ENCODE data around the gene MRPS7.

DNA sequence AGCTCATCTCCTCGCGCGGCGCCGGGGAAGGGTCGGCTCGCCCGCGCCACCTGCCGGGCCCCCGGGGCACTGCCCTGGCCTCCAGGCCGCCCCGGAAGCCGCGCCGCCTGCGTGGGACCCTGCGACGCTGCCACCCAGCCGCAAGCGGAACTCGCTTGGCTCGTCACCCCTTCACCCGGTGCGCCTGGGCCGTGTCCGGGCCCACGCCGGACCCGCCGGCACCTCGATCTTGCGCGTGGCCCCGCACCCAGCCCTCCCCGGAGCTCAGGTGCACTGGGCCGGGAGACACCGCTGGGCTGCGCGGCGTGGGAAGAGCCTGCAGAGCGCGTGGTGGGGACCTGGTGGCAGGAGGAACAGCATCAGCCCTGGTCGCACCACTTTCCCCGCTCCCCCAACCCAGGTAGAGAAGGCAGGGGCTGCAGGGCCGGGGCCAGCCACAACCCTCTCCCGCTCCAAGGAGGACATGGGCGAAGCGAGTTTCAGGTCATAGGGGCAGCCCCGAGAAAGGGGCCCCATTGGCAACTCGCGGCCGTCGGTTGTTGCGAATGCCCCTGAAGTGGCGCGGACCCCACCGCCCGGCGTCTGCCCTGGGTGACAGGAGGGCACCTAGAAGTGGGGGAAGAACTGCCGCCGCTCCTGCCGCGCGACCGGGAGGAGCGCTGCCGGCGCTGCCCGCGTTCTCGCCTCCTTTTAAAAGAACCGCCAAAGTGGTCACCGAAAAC is 9.7 kb downstream of the MRPS7 start:
- TF ChIP-seq, protein P1, sequence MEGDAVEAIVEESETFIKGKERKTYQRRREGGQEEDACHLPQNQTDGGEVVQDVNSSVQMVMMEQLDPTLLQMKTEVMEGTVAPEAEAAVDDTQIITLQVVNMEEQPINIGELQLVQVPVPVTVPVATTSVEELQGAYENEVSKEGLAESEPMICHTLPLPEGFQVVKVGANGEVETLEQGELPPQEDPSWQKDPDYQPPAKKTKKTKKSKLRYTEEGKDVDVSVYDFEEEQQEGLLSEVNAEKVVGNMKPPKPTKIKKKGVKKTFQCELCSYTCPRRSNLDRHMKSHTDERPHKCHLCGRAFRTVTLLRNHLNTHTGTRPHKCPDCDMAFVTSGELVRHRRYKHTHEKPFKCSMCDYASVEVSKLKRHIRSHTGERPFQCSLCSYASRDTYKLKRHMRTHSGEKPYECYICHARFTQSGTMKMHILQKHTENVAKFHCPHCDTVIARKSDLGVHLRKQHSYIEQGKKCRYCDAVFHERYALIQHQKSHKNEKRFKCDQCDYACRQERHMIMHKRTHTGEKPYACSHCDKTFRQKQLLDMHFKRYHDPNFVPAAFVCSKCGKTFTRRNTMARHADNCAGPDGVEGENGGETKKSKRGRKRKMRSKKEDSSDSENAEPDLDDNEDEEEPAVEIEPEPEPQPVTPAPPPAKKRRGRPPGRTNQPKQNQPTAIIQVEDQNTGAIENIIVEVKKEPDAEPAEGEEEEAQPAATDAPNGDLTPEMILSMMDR (IDR thresholded peaks at IDR 0.05): peak; percentile 73
- TF ChIP-seq EZH2 (IDR thresholded peaks at IDR 0.05; ENCODE audit: borderline replicate concordance, insufficient read depth, low read depth, low read length, poor library complexity, severe bottlenecking): no peak
